ENCODE results near the gene ZNF296. TPM values are rescaled to one million over a fixed set of nuclear protein-coding genes. Genes with fewer than 3 reads are reported as not detected.

The ZNF296 gene
- total and polyA plus RNA-seq, 2 of the 13 experiments (the other 11 are each of a cell fraction or from before 2014, with no cell fraction given): 0.26 to 0.62 TPM

- TF ChIP-seq PBX2 (CRISPR knock-in tag; IDR thresholded peaks at IDR 0.05) (no peak), ZIK1 (CRISPR knock-in tag; IDR thresholded peaks at IDR 0.05; ENCODE audit: borderline replicate concordance, low read depth) (no peak), POGZ (CRISPR knock-in tag; IDR thresholded peaks at IDR 0.05) (0 out of 2 replicates have a peak, but pooled peaks have one; percentile 30), MEIS2 (CRISPR knock-in tag; IDR thresholded peaks at IDR 0.05) (no peak), ZNF616 (CRISPR knock-in tag; IDR thresholded peaks at IDR 0.05; ENCODE audit: low read depth) (no peak), ZNF576 (CRISPR knock-in tag; IDR thresholded peaks at IDR 0.05) (no peak), REST (IDR thresholded peaks at IDR 0.05; ENCODE audit: borderline replicate concordance in 1 of 2, low read depth in 1 of 2, low read length in 2 of 2) (no peak), ZNF678 (CRISPR knock-in tag; IDR thresholded peaks at IDR 0.05) (no peak), SRSF4 (IDR thresholded peaks at IDR 0.05; ENCODE audit: low read depth, low read length, poor library complexity, severe bottlenecking) (no peak), ZNF441 (CRISPR knock-in tag; IDR thresholded peaks at IDR 0.05; ENCODE audit: borderline replicate concordance) (no peak), TRAFD1 (CRISPR knock-in tag; IDR thresholded peaks at IDR 0.05; ENCODE audit: borderline replicate concordance) (no peak), NBN (conservative IDR thresholded peaks at IDR 0.05) (no peak), ZNF850 (CRISPR knock-in tag; conservative IDR thresholded peaks at IDR 0.05) (no peak), RARA (CRISPR knock-in tag; IDR thresholded peaks at IDR 0.05) (0 out of 2 replicates have a peak, but pooled peaks have one; percentile 14), ZNF280B (CRISPR knock-in tag; IDR thresholded peaks at IDR 0.05; ENCODE audit: borderline replicate concordance) (peak; percentile 73; the same call in 1 of the 2 replicates), SMARCC2 (IDR thresholded peaks at IDR 0.05) (no peak), GRHL1 (CRISPR knock-in tag; conservative IDR thresholded peaks at IDR 0.05) (no peak), ZNF44 (CRISPR knock-in tag; IDR thresholded peaks at IDR 0.05) (no peak)
These were observed 27.4 kb upstream of the ZNF296 start (continued) for GRCh38 chr19:45103508-45104319.
